A549 (cell line): ENCODE results near the gene LCP1. TPM values are rescaled to one million over a fixed set of nuclear protein-coding genes. Genes with fewer than 3 reads are reported as not detected.

Experiments
- ATAC-seq, 2 experiments: fragments of 200-7000 bp in 1 of 2; fragments of >200 bp in 1 of 2; cut with Nextera tagmentation in 1 of 2; cut with Tn5 transposase in 1 of 2; 3 replicates each; pipeline versions ENCODE4 v1.8.0 to v1.9.1; 2018 to 2020; ENCODE audit warnings: mild to moderate bottlenecking in 1 of 2, moderate library complexity in 1 of 2
- CTCF ChIA-PET: fragments of 300-600 bp; sonication (Branson Sonifier 250); formaldehyde crosslinking; extraction: SDS; loops from one replicate; lab custom pipeline; 2021; ENCODE audit warnings: antibody characterized with exemption, inconsistent platforms; lab: Yijun Ruan, JAX
- POLR2A ChIA-PET: fragments of 350-600 bp; formaldehyde crosslinking; extraction: SDS; loops from one replicate; lab custom pipeline; 2021; ENCODE audit warnings: antibody characterized with exemption, inconsistent platforms; lab: Yijun Ruan, JAX
- DNase-seq, 2 experiments: peaks; one replicate each; pipeline versions ENCODE4 v3.0.0 to v3.0.0-alpha.2; 2011 to 2016; ENCODE audit warnings: low read depth in 1 of 2, low spot score in 1 of 2
- FAIRE-seq: peaks from 2 replicates; lab custom pipeline; 2011; peaks lifted over from hg19 to GRCh38; lab: Jason Lieb, UNC
- H3K27ac ChIP-seq, 2 experiments: fragments of >200 bp; sonication (Bioruptor Twin); formaldehyde crosslinking; 3 replicates each; pipeline ENCODE4 v1.5.1; 2016 to 2017
- H3K4me1 ChIP-seq: fragments of >200 bp; sonication (Bioruptor Twin); formaldehyde crosslinking; 3 replicates; pipeline ENCODE4 v1.6.1; 2016
- H3K4me2 ChIP-seq: fragments of >200 bp; sonication (Bioruptor Twin); formaldehyde crosslinking; 3 replicates; pipeline ENCODE4 v1.6.1; 2016
- H3K4me3 ChIP-seq: fragments of >200 bp; sonication (Bioruptor Twin); formaldehyde crosslinking; 3 replicates; pipeline ENCODE4 v1.5.1; 2016
- H3K9me3 ChIP-seq: fragments of >200 bp; sonication (Bioruptor Twin); formaldehyde crosslinking; 3 replicates; pipeline ENCODE4 v1.6.1; 2016
- CBX8 ChIP-seq: fragments of 200-600 bp; sonication (generic); IDR thresholded peaks from 2 replicates; pipeline ENCODE4 v1.6.1; 2016
- EHF ChIP-seq: fragments of 250-450 bp; sonication (Bioruptor Pico); IDR thresholded peaks from 2 replicates; pipeline ENCODE4 v1.5.0; 2020; ENCODE audit warnings: mild to moderate bottlenecking
- FOSB ChIP-seq: fragments of 250-450 bp; sonication (Bioruptor Pico); IDR thresholded peaks from 2 replicates; pipeline ENCODE4 v1.5.0; 2020; ENCODE audit warnings: mild to moderate bottlenecking, moderate library complexity
- JUN ChIP-seq, 2 experiments: fragments of >200 bp; sonication (Bioruptor Twin); formaldehyde crosslinking; IDR thresholded peaks; 2 replicates in 1 of 2; 3 replicates in 1 of 2; pipeline ENCODE4 v1.6.1; 2016 to 2017
- NPAS2 ChIP-seq: fragments of 250-450 bp; sonication (Bioruptor Pico); IDR thresholded peaks from 2 replicates; pipeline ENCODE4 v1.8.0; 2022; ENCODE audit warnings: mild to moderate bottlenecking, moderate library complexity, borderline replicate concordance
- PHF8 ChIP-seq: fragments of 200-600 bp; sonication (generic); IDR thresholded peaks from 2 replicates; pipeline ENCODE4 v1.6.1; 2016; ENCODE audit warnings: low read depth, mild to moderate bottlenecking, antibody characterized with exemption, moderate library complexity, borderline replicate concordance
- POLR2AphosphoS2 ChIP-seq: conservative IDR thresholded peaks from 2 replicates; pipeline ENCODE4 v1.6.1; 2012; ENCODE audit warnings: low read length, improper control_type of control experiment, inconsistent platforms
- RAD21 ChIP-seq, 2 experiments: fragments of >200 bp in 1 of 2; sonication (Bioruptor Twin) in 1 of 2; formaldehyde crosslinking in 1 of 2; IDR thresholded peaks in 1 of 2; conservative IDR thresholded peaks in 1 of 2; 2 replicates in 1 of 2; 3 replicates in 1 of 2; pipeline ENCODE4 v1.6.1; 2012 to 2018; ENCODE audit warnings: inconsistent platforms in 1 of 2
- RCOR1 ChIP-seq: fragments of 150-350 bp; IDR thresholded peaks from 2 replicates; pipeline ENCODE4 v1.6.1; 2014; ENCODE audit warnings: antibody characterized with exemption, low read length, low read depth
- REST ChIP-seq: fragments of 200-600 bp; sonication (generic); IDR thresholded peaks from 2 replicates; pipeline ENCODE4 v1.6.1; 2016; ENCODE audit warnings: antibody characterized with exemption, mild to moderate bottlenecking, moderate library complexity
- RFX5 ChIP-seq: fragments of 450-650 bp; IDR thresholded peaks from 2 replicates; pipeline ENCODE4 v1.7.1; 2014; ENCODE audit warnings: antibody characterized with exemption, mild to moderate bottlenecking, moderate library complexity
- SMC3 ChIP-seq: fragments of >200 bp; sonication (Bioruptor Twin); formaldehyde crosslinking; IDR thresholded peaks from 3 replicates; pipeline ENCODE4 v1.6.1; 2018; ENCODE audit warnings: inconsistent platforms
- WGBS: methylation state at CpG from one replicate; pipeline ENCODE4 v1.1.6; 2017; ENCODE audit errors: missing lambda C conversion rate; 5-methylcytosine and 5-hydroxymethylcytosine counted together
- polyA plus RNA-seq, 4 experiments: library from polyadenylated mRNA; depleted of rRNA in 3 of 4; stranded (reverse); fragments of >200 nt; fragmentation: RNase III in 1 of 4; extraction: RNeasy Plus Mini Kit Qiagen cat#74134 plus additional on column Dnase treatment in 1 of 4; gene quantifications; 2 replicates in 3 of 4; 3 replicates in 1 of 4; pipeline ENCODE4 v1.2.3, GENCODE V29; 2011 to 2017

LCP1 gene
- polyA plus RNA-seq, 2 of the 4 experiments (the other 2 are of a cell fraction): 0.09 to 0.19 TPM

- POLR2A ChIA-PET: no interaction called here
- no peak for TF ChIP-seq CBX8
- TF ChIP-seq PHF8: no peak
- TF ChIP-seq FOSB: no peak
- 64% methylated on average over 3 of the region's 7 CpGs for WGBS
- no peak for ATAC-seq
- no peak overlapping the region for H3K4me3 ChIP-seq
- H3K9me3 ChIP-seq: no peaks in the 10 kb centered on the region
- no peak overlapping the region for H3K4me2 ChIP-seq
- CTCF ChIA-PET: interaction anchor here (1.1 kb wide), 1 partner anchor 10 kb away, joined by 4 read pairs; no protein-coding TSS in a partner anchor
- FAIRE-seq: no peak
- no peaks in the 10 kb centered on the region for H3K4me1 ChIP-seq
- no peak overlapping the region for H3K27ac ChIP-seq
- DNase-seq: no peak
Observed at GRCh38 chr13:46170268-46170667, 11.7 kb downstream of the LCP1 start.

GRCh38 chr13:46169758-46170157, 12.2 kb downstream of the LCP1 start:
- Histone ChIP-seq H3K9me3 (no peaks in the 10 kb centered on the region), H3K27ac (no peak overlapping the region), H3K4me3 (no peak overlapping the region), H3K4me2 (no peak overlapping the region), H3K4me1 (no peaks in the 10 kb centered on the region)
- ChIA-PET POLR2A (no interaction called here), CTCF (interaction anchor here (1.1 kb wide), 1 partner anchor 10 kb away, joined by 4 read pairs; no protein-coding TSS in a partner anchor)
- ATAC-seq (no peak), DNase-seq (no peak), FAIRE-seq (no peak)
- WGBS: 50% methylated on average over 2 of the region's 2 CpGs
- TF ChIP-seq EHF (CRISPR knock-in tag) (no peak), NPAS2 (CRISPR knock-in tag) (no peak), CBX8 (no peak), RFX5 (no peak), REST (no peak), JUN (IDR thresholded peaks at IDR 0.05) (no peak)

GRCh38 chr13:46168783-46169182, 13.2 kb downstream of the LCP1 start:
- CTCF ChIA-PET: interaction anchor here (0.8 kb wide), 1 partner anchor 9 kb away, joined by 3 read pairs; no protein-coding TSS in a partner anchor
- POLR2A ChIA-PET: no interaction called here

GRCh38 chr13:46168341-46168740, 13.6 kb downstream of the LCP1 start:
- Histone ChIP-seq H3K9me3 (no peaks in the 10 kb centered on the region), H3K4me1 (no peaks in the 10 kb centered on the region), H3K4me2 (no peak overlapping the region), H3K4me3 (no peak overlapping the region), H3K27ac (no peak overlapping the region)
- 19% methylated on average over 5 of the region's 8 CpGs for WGBS
- POLR2A ChIA-PET: no interaction called here
- ATAC-seq (no peak), FAIRE-seq (no peak), DNase-seq (no peak)
- TF ChIP-seq SMC3 (no peak), RAD21 (conservative IDR thresholded peaks at IDR 0.05 in 1 of 2, IDR thresholded peaks at IDR 0.05 in 1 of 2) (no peak), JUN (IDR thresholded peaks at IDR 0.05) (no peak), RFX5 (no peak), RCOR1 (no peak)
- CTCF ChIA-PET: interaction anchor here (0.8 kb wide), 1 partner anchor 9 kb away, joined by 3 read pairs; no protein-coding TSS in a partner anchor

More at GRCh38 chr13:46168783-46169182, 13.2 kb downstream of the LCP1 start:
- FAIRE-seq: no peak
- H3K9me3 ChIP-seq: no peaks in the 10 kb centered on the region
- no peaks in the 10 kb centered on the region for H3K4me1 ChIP-seq
- no peak overlapping the region for H3K4me2 ChIP-seq
- H3K27ac ChIP-seq: no peak overlapping the region
- WGBS: 5% methylated on average over 1 of the region's 1 CpG
- DNase-seq: no peak
- no peak for ATAC-seq
- no peak overlapping the region for H3K4me3 ChIP-seq
- TF ChIP-seq POLR2AphosphoS2: no peak
